Myocyte (in vitro differentiated cells): ENCODE data around the gene AMPD2. TPM values are rescaled to one million over a fixed set of nuclear protein-coding genes. Genes with fewer than 3 reads are reported as not detected.

Experiments used
- DNase-seq: peaks from one replicate; pipeline ENCODE4 v3.0.0-alpha.2; 2012; ENCODE audit warnings: low read depth
- total RNA-seq: library from RNA; depleted of rRNA; stranded (reverse); fragments of >200 nt; gene quantifications from 2 replicates; pipeline ENCODE4 v1.2.3, GENCODE V29; 2014

AMPD2 gene
- total RNA-seq, 1 donor from 2014 or later, result 54.9 TPM

DNA sequence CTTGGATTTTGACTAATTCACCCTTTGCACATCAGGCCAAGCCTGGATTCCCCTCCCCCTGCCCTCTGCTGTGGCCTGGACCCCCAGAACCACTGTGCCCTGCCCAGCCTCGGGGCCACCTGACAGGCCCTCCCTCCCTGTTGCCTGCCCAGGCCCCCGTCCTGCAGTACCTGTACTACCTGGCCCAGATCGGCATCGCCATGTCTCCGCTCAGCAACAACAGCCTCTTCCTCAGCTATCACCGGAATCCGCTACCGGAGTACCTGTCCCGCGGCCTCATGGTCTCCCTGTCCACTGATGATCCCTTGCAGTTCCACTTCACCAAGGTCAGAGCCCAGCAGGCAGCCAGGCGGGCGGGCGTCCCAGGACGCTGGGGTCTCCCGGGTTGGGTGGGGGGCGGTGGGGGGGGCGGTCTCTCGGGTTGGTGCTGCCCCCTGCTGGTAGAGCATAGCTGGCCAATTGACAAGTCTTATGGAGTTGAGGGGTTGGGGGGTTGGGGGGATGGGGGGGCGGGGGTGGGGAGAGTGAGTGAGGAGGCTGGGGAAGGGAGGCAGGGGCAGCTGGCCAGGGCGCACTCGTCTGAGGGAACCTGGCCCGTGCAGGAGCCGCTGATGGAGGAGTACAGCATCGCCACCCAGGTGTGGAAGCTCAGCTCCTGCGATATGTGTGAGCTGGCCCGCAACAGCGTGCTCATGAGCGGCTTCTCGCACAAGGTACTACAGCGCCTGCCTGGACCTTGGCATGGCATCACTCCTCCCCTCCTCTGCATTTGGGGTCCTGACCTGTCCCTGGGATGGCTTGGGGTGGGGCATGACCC, 10.7 kb downstream of the AMPD2 start:
- DNase-seq, result no peak

DNA sequence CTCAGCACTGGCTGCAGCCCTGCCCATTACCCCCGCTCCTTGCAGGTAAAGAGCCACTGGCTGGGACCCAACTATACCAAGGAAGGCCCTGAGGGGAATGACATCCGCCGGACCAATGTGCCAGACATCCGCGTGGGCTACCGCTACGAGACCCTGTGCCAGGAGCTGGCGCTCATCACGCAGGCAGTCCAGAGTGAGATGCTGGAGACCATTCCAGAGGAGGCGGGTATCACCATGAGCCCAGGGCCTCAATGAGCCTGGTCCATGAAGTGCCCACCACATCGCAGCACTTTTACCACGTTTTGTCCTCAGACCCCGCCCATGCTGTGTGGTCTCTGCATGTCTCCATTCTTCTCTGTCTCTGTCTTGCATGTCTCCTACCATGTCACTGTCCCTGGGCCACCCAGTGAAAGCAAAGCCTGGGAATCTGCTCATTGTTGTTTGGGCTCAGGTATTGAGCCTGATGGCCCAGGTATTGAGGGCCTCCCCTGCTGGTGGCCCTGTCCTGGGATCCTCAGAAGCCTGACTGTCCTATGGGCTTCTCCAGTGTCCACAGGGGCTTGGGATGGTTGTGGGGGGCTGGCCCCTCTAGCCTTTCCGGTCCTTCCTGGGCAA, 11.4 kb downstream of the AMPD2 start:
- DNase-seq, result no peak

DNA sequence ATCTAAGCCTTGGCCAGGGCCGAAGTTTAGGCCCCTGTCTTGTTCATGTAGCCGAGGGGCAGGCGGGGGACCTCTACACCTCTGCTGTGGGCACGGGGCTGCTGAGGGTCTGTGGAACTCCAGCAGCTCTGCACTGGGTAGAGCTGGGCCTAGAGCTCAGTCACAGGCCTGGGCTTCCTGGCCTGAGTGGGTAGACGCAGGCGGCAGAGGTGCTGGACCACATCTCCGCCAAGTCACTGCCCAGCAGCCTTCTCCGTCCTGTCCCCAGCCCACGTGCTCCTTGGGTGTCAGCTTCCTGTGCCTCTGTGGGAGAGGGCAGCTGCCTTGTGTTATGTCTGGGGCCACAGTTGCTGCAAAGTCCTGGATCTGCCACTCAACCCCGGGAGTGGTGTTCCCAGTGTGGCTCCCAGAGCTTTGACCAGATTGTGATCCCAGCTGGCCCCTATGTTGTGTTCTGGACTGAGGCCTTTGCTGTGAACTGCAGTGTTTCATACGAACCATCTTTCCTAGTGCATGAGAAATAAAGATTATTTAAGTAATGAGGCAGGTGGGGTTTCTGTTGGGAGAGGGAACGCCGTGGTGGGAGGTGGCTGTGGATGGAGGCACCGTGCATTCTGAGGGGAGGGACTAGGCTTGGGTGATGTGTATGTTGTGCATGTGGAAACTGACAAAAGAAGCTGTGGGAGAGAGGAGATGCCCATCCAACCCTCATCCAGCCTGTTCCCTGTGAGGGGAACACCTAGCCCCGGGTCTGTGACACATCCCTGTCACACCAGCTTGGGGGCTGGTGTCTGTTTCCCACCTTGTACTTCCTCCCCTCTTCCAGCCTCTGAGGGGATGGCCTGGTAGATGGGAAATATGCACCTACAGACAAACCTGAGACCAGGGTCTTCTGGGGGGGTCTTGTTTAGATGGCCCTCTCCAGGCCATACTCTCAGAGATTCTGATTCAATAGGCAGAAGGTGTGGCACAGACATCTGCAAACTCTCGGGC, 12.2 kb downstream of the AMPD2 start:
- peak; percentile 93 for DNase-seq

DNA sequence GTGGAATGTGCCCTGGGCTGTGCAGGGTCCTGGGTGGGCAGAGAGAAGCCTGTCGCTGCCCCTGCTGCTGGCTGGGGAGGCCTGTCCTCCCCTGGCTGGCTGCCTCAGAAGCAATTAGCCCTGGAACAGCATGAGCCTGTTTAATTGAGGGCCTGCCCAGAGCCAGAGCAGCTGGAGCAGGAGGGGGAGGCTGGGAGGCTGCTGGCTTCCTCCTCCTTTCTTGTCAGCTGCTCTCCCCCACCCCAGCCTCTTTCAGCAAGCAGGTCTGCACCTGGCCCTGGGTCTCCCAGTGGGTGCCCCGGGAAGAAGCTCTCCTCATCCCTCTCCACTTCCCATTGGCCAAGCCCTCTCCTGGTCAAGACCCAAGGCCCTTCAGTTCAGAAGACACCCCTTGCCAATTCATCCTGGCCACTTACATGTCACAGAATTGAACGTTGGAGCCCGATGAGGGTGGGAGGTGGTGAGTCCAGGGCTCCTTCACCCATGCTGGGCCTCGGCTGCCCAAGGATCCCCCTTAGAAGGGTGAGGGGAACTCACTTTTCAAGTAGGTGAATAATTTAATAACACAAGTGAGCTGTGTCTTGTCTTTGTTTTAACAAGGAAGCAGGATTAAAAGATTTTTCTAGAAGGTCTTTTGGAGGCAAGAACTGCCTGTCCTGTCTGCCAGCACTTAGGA, 13.2 kb downstream of the AMPD2 start:
- DNase-seq, result peak; percentile 65

DNA sequence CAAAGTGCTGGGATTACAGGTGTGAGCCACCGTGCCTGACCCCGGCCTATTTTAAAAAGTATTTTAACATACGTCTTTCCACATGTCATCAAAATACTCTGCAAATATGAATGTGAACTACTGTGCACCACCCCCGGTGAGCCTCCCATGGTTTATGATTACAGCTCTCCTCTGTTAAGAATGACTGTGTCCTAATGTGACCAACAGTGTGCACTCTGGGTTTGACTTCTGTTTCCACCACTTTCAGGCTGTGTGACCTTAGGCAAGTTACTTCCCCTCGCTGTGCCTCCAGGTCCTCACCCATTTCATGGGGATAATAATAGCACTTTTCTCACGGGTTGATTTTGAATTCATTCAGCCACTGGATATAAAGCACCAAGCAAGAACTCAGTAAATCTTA, 14.7 kb downstream of the AMPD2 start:
- DNase-seq, result no peak

DNA sequence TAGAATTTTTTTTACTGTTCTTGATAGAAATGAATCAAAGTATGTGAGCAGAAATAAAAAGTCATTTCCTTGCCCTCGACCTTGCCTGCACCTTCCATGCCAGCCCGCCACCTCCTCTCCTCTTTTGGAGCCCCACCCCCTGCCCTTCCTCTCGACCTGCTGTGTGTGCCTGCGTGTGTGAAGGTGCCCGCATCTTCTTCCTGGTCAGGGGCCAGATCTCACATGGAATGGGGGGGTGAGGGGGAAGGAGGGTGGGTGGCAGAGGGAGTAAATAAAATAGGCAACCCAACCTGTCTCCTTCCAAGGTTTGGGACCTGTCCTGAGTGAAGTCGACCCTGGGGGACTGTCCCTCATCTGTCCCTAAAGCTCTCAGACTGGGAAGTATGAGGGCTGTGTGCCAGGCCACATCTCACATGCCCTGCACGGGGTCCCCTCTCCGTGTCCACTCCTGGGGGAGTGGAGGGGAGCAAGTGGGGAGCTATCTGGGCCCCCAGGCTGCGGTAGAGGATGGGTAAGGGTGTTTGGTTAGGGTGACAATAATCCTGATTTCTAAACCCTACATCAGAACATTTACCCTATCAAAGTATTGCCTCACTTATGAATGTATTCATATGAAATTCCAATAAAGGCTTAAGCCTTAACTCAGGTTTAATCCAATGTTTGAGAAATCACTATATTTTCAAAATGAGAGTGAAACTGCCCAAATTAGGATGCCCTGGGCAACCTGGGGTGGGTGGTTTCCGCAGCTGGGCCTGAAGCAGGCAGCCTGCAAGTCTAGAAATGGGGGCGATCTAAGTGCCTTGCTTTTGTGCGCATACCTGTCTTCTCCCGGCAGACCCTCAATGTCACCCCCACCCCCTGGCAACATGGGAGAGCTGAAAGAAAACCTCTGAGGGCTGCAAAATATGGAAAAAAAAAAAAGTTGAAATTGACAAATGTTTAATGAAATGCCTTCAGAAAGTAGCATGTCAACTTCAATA, 15.4 kb downstream of the AMPD2 start:
- DNase-seq, result no peak

DNA sequence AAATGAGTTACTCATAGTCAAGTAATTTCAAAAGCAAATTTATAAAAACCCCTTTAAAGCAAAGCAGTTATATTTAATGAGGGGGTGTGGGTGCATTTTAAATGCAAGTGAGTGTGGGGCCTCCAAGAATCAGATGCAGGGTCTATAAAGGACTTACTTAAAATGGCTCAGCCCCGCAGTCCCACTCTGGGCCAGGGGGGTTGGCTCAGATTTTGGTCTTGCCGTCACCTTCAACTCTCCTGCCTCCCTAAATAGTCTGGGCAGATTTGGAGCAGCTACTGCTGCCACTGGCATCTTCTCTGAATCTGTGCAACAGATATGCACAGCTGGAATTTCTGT, 16.2 kb downstream of the AMPD2 start:
- no peak for DNase-seq

DNA sequence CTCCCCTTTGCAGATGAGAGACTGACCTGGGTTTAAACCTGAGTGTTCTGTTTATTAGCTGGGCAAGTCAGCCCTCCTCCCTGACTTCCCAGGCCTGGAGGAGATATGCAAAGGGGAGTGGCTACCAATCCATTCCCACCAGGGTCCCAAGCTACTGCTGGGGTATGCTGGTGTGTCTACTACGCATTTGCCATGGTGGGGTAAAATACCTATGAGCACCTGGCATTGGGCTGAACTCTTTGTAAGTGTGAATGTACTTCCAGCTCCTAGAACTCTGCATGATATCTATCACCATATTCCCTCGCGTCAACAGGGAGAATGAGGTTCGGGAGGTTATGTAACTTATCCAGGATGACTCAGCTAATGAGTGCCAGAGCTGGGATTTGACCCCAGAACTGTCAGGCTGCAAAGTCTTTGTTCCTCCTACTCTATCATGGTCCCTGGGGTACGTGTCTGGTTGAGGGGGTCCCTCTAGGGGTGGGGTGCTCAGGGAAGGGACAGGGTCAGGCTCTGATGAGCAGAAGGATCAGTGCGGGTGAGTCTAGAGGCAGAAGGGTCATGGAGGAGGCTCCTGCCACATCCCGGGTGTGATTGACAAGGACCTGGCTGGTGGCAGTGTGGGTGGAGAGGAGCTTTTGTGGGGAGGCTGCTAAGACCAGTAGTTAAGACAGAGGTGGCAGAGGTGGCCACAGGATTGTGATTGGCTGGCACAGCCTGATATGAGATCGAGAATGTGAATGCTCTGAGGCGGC, 16.7 kb downstream of the AMPD2 start:
- DNase-seq, result no peak

DNA sequence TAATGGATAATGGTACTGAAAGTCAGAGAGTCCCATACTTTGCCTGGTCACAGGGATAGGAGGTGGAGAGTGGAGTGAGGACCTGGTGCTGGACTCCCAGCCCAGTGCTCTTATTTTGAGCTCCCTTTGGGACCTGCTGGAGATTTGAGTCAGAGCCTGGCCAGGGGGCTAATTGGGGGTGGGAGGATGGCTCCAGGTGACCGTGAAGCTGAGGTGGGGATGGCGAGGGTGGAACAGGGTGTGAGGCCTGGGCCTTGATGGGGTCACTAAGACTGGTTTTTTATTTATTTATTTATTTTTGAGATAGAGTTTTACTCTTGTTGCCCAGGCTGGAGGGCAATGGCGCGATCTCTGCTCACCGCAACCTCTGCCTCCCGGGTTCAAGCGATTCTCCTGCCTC, 17.8 kb downstream of the AMPD2 start:
- no peak for DNase-seq

DNA sequence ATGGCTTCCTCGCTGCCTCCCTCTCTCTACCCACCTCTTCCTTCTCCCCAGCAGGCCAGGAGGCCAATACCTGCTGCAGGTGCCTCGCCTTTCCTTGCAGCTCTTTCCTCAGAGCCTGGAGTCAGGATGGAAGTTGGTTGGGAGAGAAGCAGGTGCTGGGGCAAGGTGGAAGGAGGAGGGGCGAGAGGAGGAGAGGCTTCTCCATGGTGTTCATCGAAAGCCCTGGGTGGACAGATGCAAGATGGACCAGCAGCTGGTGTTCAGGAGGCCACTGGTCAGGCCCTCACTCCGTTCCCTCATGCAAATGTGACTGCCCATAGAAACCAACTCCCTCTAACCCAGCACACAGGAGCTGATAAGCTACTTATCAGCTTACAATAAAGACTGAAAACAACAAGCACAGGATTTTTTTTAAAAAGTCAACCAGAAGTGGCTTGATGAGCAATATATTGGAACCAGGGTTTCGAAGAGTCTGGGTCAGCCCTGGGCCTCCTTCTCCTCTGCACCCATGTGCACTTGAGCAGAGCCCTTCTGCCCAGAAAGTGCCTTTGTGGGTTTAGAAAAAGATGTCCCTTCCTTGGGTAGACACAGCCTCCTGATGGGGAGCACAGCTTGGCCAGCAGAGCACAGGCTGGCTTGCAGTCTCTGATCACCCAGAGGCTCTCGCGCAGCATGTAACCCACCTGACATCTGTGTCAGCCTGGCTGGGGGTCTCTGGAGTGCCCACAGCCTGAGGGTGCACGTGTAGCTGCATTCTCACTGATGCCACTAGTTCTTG, 19.6 kb downstream of the AMPD2 start:
- DNase-seq, result no peak

DNA sequence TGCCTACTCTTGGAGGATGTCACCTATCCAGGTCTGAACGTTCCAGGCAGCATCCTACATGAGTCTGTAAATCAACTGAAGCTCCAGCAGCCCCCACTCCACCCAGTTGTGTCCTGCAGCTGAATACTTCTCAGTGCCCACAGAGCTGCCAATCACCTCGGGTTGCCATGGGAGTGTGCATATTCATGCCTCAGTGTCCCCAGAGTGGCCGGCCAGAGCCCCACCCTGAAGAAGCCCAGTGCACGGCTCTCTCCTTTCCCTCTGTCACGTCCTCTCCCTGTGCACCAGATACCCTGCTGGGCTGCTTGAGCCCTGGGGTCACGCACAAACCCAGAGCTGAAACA, 20.2 kb downstream of the AMPD2 start:
- no peak for DNase-seq

DNA sequence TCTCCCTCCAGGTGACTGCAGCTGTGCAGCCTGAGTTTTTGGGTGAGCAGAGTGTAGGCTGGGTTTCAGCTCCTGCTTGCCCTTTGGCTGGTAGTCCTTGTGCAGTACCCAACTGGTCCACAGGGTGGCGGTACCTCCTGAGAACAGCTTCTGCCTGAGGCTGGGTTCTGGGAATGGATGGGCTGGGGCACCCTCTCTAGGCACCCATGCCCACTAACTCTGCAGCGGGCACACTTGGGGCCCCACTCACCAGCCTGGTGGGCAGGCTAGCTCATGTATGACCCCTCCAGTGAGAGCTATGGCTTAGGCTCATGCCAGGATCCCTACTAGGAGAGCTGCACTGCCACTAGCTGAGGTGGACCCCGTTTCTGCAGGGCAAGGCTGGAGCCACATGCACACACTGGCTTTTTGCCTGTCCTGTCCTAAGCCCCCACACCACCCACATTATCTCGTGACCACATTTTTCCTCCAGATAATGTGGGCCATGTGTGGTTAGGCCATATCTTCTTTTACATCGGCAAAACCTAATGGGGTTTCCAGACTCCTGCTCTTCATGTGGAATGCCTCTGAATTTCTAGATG, 20.7 kb downstream of the AMPD2 start:
- DNase-seq, result peak; percentile 78

DNA sequence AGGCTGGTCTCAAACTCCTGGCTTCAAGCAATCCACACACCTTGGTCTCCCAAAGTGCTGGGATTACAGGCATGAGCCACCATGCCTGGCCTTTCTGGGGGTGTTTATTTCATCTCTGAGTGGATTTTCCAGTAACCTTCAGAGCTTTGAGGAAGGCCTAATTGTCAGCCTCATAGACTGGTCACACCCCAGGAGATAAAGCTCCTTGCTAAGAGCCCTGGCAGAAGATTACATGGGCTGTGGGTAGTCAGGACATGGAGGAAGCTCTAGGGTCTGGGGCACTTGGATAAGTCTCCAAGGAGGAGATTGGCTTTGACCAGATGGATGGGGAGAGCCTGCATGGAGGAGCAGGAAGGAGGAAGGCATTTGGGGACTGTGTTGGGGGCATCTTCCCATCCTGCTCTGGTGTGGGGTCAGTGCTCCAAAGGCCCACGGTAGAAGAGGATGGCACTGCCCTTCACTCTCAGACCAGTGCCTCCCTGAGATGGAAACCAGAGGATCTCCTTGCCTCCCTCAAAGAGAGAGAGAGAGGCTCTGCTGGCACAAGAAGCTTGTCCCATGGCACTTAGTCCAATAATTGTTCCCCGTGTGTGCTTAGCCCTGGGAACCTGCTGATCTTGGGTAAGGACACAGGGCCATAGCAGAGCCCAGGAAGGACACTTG, 21.6 kb downstream of the AMPD2 start:
- DNase-seq, result no peak

DNA sequence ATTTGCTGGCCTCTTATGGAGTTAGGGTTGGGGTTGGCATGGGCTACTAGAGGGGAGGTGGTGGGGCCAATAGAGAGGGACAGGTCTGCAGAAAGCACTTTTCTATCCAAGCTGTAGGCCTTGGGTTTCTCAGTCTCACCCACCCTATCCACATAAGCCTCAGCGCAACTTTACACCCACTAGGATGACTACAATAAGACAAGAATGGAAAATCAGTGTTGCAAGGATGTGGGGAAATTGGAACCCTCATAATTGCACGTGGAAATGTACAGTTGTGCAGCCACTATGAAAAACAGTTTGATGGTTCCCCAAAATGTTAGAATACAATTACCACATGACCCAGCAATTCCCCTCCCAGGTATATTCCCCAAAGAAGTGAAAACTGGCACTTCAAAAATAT, 22.2 kb downstream of the AMPD2 start:
- DNase-seq, result no peak

DNA sequence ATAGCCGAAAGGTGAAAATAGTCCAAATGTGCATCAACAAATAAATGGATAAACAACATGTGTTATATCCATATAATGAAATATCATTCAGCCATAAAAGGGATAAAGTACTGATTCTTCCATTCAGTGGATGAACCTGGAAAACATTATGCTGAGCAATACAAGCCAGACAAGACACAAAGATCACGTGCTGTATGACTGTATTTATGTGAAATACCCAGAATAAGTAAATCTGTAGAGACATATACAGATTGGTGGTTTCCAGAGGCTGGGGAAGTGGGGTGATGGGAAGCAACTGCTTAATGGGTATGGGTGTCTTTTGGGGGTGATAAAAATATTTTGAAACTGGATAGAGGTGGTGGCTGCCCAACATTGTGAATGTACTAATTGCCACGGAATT, 23.0 kb downstream of the AMPD2 start:
- DNase-seq, result no peak

DNA sequence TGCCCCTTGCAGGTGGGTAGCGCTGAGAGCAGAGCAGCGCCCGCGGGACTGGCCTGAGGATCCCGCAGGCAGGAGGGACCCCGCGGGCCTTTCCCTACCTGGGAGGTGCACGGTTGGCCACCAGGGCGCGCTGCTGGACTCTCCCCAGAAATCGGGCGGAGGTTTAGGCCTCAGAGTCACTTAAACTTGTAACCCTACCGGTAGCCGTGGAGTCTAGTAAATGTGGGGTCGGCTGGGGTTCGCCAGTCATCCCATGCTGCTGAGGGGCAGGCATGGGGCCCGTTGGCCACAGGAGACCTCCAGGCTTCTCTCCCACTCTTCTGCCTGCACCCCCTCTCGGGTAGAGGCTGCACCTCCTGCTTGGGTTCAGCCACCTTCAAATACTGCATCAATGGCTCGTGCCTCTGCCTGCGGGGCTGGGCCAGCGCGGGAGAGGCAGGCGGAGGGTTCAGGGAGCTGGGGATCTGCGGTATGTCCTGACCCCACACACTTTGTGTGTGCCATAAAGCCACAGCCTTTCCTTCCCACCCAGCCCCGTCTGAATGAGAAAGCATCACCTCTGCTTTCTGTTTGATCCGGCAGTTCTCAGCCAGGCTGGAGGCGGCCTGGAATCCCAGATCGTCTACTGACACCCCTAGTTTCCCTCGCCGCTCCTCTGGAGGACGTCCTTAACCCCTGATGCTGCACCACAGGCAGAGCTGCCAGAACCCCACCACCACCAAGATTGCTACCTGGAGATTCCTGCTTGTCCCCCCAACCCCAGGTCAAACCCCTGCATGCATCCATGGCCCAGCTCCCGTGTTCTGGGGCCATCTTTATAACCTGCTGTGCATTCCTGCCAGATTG, 24.0 kb downstream of the AMPD2 start:
- peak; percentile 73 for DNase-seq

DNA sequence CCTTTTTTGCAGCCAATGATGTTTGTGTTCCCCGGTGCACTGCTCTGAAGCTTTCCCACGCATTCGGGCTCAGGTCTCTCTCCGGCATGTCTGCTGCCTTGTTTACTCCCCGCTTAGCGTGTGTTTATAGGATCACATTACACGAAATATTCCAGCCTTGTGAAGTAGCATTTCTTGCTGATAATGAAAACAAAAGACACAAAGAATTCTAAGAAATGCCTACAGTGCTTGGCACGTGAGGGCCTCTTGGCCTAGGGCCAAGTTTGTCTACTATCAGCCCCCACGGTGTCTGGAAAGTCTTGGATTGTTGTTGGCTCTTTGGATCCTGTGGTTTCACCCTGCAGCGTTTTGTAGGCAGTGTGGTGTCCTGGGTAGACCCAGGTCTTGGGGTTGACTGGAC, 25.0 kb downstream of the AMPD2 start:
- DNase-seq, result no peak
